ENCODE data around the gene MMRN2. TPM values are rescaled to one million over a fixed set of nuclear protein-coding genes. Genes with fewer than 3 reads are reported as not detected.

MMRN2 gene
- total RNA-seq, 4 donors from 2014 or later, result 27.6 to 81.2 (median 61.9) TPM

DNA sequence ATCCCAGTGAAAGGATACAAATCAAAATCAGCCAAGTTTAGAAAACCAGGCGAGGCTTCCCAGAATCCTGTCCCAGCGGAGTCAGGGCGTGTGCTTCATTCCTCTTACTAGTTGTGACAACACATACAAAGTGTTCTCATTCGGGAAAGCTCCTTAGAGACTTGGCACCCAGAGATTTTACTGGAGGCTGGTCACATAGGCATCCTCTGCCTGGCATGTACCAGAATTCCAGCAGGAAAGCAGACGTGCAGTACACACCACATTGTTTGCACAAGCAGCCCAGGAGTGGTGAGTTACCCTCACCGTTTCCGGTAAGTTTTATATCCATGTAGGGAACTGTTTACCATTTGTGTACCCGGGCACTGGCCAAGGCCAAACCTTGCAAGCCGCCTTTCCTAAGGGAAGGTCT is 34.9 kb downstream of the MMRN2 start:
- TF ChIP-seq, protein P1, sequence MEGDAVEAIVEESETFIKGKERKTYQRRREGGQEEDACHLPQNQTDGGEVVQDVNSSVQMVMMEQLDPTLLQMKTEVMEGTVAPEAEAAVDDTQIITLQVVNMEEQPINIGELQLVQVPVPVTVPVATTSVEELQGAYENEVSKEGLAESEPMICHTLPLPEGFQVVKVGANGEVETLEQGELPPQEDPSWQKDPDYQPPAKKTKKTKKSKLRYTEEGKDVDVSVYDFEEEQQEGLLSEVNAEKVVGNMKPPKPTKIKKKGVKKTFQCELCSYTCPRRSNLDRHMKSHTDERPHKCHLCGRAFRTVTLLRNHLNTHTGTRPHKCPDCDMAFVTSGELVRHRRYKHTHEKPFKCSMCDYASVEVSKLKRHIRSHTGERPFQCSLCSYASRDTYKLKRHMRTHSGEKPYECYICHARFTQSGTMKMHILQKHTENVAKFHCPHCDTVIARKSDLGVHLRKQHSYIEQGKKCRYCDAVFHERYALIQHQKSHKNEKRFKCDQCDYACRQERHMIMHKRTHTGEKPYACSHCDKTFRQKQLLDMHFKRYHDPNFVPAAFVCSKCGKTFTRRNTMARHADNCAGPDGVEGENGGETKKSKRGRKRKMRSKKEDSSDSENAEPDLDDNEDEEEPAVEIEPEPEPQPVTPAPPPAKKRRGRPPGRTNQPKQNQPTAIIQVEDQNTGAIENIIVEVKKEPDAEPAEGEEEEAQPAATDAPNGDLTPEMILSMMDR (IDR thresholded peaks at IDR 0.05), result no peak
- TF ChIP-seq EP300 (IDR thresholded peaks at IDR 0.05) (no peak), POLR2A (IDR thresholded peaks at IDR 0.05) (no peak)
- Histone ChIP-seq H3K9me3 (no peaks in the 10 kb centered on the region), H3K4me1 (peaks cover 0 to 4% (median 0%) of the 10 kb centered on the region in 4 donors), H3K27ac (no peak overlapping the region), H3K36me3 (peaks cover 0 to 56% (median 7%) of the 10 kb centered on the region in 3 donors), H3K27me3 (no peaks in the 10 kb centered on the region), H3K4me3 (no peak overlapping the region)
- WGBS, 2 donors, result 86% methylated on average over 9 of the region's 9 CpGs
- DNase-seq (ENCODE audit: low spot score in 2 of 2), result no peak

DNA sequence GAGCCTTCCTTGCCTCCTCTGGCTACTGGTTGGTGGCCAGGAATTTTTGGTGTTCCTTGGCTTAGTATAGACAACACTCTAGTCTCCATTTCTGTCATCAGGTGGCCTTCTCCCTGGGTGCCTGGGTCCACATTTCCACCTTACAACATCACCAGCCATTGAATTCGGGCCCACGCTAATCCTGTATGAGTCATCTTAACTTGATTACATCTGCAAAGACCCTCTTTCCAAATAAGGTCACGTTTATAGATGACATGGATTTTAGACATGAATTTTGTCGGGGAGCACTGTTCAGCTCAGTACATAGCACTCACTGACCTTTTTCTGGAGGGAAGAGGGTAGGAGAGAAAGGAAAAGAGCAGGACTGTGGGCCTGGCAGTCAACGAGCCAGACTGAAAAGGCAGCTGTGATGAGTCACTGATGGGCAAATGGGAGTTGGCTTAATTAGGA is 39.4 kb downstream of the MMRN2 start:
- H3K27me3 ChIP-seq, result no peaks in the 10 kb centered on the region
- no peak overlapping the region for H3K4me3 ChIP-seq
- no peaks in the 10 kb centered on the region for H3K9me3 ChIP-seq
- H3K27ac ChIP-seq, result no peak overlapping the region
- 57 to 63% methylated on average over 5 of the region's 5 CpGs for WGBS, 2 donors
- no peaks in the 10 kb centered on the region for H3K4me1 ChIP-seq
- no peak for DNase-seq (ENCODE audit: low spot score in 2 of 2)
- no peak for TF ChIP-seq EP300 (IDR thresholded peaks at IDR 0.05)
- TF ChIP-seq, protein P1 (IDR thresholded peaks at IDR 0.05), result no peak
- no peak for TF ChIP-seq POLR2A (IDR thresholded peaks at IDR 0.05)
- H3K36me3 ChIP-seq, result peaks cover 0 to 86% (median 7%) of the 10 kb centered on the region in 3 donors

DNA sequence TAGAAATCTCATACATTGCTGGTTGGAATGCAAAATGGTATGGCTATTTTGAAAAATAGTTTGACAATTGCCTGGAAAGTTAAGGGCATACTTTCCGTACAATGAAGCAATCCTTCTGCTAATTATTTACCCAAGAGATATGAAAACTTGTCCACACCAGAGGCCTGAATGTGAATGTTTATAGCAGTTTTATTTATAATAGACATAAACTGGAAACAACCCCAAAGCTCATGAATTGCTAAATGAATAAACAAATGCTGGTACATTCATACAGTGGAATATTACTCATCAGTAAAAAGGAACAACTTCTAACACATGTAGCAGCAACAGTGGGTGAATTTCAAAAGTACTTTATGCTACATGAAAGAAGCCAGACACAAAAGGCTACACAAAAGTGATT is 42.7 kb downstream of the MMRN2 start:
- DNase-seq (ENCODE audit: low spot score in 2 of 2), result no peak
- no peak for TF ChIP-seq POLR2A (IDR thresholded peaks at IDR 0.05)
- TF ChIP-seq EP300 (IDR thresholded peaks at IDR 0.05), result no peak
- TF ChIP-seq, protein P1 (IDR thresholded peaks at IDR 0.05), result no peak
- Histone ChIP-seq H3K27ac (no peak overlapping the region), H3K4me1 (no peaks in the 10 kb centered on the region), H3K27me3 (no peaks in the 10 kb centered on the region), H3K36me3 (peaks cover 0 to 64% (median 0%) of the 10 kb centered on the region in 3 donors), H3K9me3 (no peaks in the 10 kb centered on the region), H3K4me3 (no peak overlapping the region)
- WGBS, 2 donors, result 84 to 97% methylated on average over 1 of the region's 1 CpG

DNA sequence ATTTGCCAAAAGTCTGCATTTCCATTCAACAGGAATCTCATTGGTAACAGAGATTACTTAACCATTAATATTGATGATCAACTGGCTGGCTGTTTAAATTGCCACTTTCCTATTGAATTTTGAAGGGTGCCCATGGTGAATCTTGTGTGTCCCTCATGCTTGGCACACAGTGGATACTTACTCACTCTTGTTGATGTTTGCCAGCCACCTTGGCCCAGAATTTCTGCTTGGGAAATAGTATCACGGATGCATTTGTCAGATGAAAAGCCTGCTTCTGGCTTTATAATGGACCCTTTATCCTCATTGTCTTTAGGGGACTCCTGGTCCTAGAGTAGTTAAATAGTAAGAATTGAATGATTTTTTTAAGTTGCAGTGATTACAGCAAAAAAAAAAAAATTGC is 52.0 kb downstream of the MMRN2 start:
- H3K4me3 ChIP-seq, result no peak overlapping the region
- no peak overlapping the region for H3K27ac ChIP-seq
- H3K9me3 ChIP-seq, result peaks cover 0 to 8% (median 0%) of the 10 kb centered on the region in 4 donors
- peaks cover 0 to 71% (median 0%) of the 10 kb centered on the region in 3 donors for H3K36me3 ChIP-seq
- 33 to 41% methylated on average over 1 of the region's 1 CpG for WGBS, 2 donors
- H3K4me1 ChIP-seq, result peaks cover 0 to 7% (median 0%) of the 10 kb centered on the region in 4 donors
- H3K27me3 ChIP-seq, result no peaks in the 10 kb centered on the region
- DNase-seq (ENCODE audit: low spot score in 2 of 2), result no peak
- TF ChIP-seq, protein P1 (IDR thresholded peaks at IDR 0.05), result no peak
- TF ChIP-seq EP300 (IDR thresholded peaks at IDR 0.05) (no peak), POLR2A (IDR thresholded peaks at IDR 0.05) (no peak)

DNA sequence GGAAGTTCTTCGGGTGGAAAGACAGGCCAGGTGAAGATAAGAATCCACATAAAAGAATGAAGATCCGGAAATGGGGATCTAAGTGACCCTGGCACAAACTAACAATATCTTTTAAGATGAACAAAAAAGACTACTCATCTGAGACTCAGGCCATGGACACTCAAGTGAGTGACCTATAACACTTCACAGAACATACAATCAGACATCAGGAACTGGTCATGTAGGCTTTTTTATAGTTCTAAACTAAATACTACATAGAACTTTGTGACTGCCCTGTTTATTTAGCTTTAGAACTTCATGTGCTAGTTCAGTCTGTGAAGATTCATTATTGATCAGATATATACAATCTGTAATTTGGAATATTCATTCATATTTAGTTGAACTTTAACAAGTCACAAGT is 52.8 kb downstream of the MMRN2 start:
- no peak overlapping the region for H3K4me3 ChIP-seq
- 95 to 97% methylated on average over 2 of the region's 2 CpGs for WGBS, 2 donors

More for the DNA sequence above, 52.8 kb downstream of the MMRN2 start:
- peaks cover 0 to 8% (median 0%) of the 10 kb centered on the region in 4 donors for H3K9me3 ChIP-seq
- no peaks in the 10 kb centered on the region for H3K27me3 ChIP-seq
- peaks cover 0 to 7% (median 0%) of the 10 kb centered on the region in 4 donors for H3K4me1 ChIP-seq
- TF ChIP-seq, protein P1 (IDR thresholded peaks at IDR 0.05), result no peak
- TF ChIP-seq POLR2A (IDR thresholded peaks at IDR 0.05), result no peak
- no peak for TF ChIP-seq EP300 (IDR thresholded peaks at IDR 0.05)
- DNase-seq (ENCODE audit: low spot score in 2 of 2), result no peak
- peaks cover 0 to 71% (median 0%) of the 10 kb centered on the region in 3 donors for H3K36me3 ChIP-seq
- H3K27ac ChIP-seq, result no peak overlapping the region
